Suppressor macrophage (primary cell): Measurements from ENCODE around the gene GORASP2.
"Not testable (repeated sequence)": the region's sequence is repeated elsewhere in the genome, so short reads cannot be mapped to it uniquely, and the experiment has no call there.

ENCODE experiments used
- DNase-seq, 4 experiments: peaks; one replicate each; pipeline ENCODE4 v3.0.0-alpha.2; 2020 to 2022
- total RNA-seq, 17 experiments: gene quantifications; one replicate each; lab custom pipeline; 2026; ENCODE audit warnings: mixed read lengths in 6 of 17, inconsistent platforms in 3 of 17; lab: John Stamatoyannopoulos, UW

The GORASP2 gene
- total RNA-seq, result 31.9 to 59.3 (median 49.6) reads per million in 17 experiments

GRCh38 chr2:170928824-170929685, at the start of gene GORASP2:
TSS of gene GORASP2 (plus strand) at chr2:170929253. CDS start at chr2:170929341, 88 bp downstream.
- DNase-seq, result peak; percentile 98 to 99 (median 99)

- DNase-seq, result no peak
Measured at GRCh38 chr2:170881840-170882239, 47.2 kb upstream of the GORASP2 start.

- no peak for DNase-seq
Measured at GRCh38 chr2:170882758-170883157, 46.3 kb upstream of the GORASP2 start.

GRCh38 chr2:170883683-170884082, 45.4 kb upstream of the GORASP2 start:
- DNase-seq, result no peak

GRCh38 chr2:170885130-170885791, 43.8 kb upstream of the GORASP2 start:
- DNase-seq, result no peak

- DNase-seq, result no peak
Measured at GRCh38 chr2:170886386-170886785, 42.7 kb upstream of the GORASP2 start.

GRCh38 chr2:170887496-170887895, 41.6 kb upstream of the GORASP2 start:
- no peak for DNase-seq

GRCh38 chr2:170887896-170888295, 41.2 kb upstream of the GORASP2 start:
- no peak for DNase-seq

GRCh38 chr2:170891893-170892292, 37.2 kb upstream of the GORASP2 start:
- no peak for DNase-seq

- no peak for DNase-seq
Measured at GRCh38 chr2:170892391-170892951, 36.6 kb upstream of the GORASP2 start.

- no peak for DNase-seq
Measured at GRCh38 chr2:170895023-170895757, 33.9 kb upstream of the GORASP2 start.

GRCh38 chr2:170896622-170897021, 32.4 kb upstream of the GORASP2 start:
- DNase-seq, result peak in 1 of 4 experiments; percentile 17

GRCh38 chr2:170897108-170897507, 31.9 kb upstream of the GORASP2 start:
- no peak for DNase-seq

GRCh38 chr2:170905864-170906263, 23.2 kb upstream of the GORASP2 start:
- DNase-seq, result no peak

GRCh38 chr2:170911314-170911889, 17.7 kb upstream of the GORASP2 start:
- DNase-seq, result no peak

GRCh38 chr2:170914994-170915666, 13.9 kb upstream of the GORASP2 start:
- DNase-seq, result not testable (repeated sequence)

- DNase-seq, result no peak
Measured at GRCh38 chr2:170917219-170917913, 11.7 kb upstream of the GORASP2 start.

GRCh38 chr2:170917957-170918356, 11.1 kb upstream of the GORASP2 start:
- no peak for DNase-seq

GRCh38 chr2:170921873-170922272, 7.2 kb upstream of the GORASP2 start:
- not testable (repeated sequence) for DNase-seq

GRCh38 chr2:170922634-170923494, 6.2 kb upstream of the GORASP2 start:
- DNase-seq, result peak in 1 of 4 experiments; percentile 2
